Osteocyte (in vitro differentiated cells): Measurements from ENCODE around the gene POLD2. TPM values are rescaled to one million over a fixed set of nuclear protein-coding genes. Genes with fewer than 3 reads are reported as not detected.

ENCODE experiments used
- DNase-seq: peaks from one replicate; pipeline ENCODE4 v3.0.0; 2021; ENCODE audit warnings: mixed read lengths; ENCODE audit not compliant: unreplicated experiment; ENCODE audit errors: extremely low spot score
- H3K27ac Mint-ChIP-seq: one replicate; pipeline ENCODE4 v1.8.0; 2021; ENCODE audit warnings: mild to moderate bottlenecking, mixed read lengths; ENCODE audit not compliant: unreplicated experiment
- H3K27me3 Mint-ChIP-seq: one replicate; pipeline ENCODE4 v1.8.0; 2021; ENCODE audit warnings: mixed read lengths; ENCODE audit not compliant: unreplicated experiment
- H3K36me3 Mint-ChIP-seq: one replicate; pipeline ENCODE4 v1.8.0; 2021; ENCODE audit warnings: mixed read lengths; ENCODE audit not compliant: unreplicated experiment
- H3K4me1 Mint-ChIP-seq: one replicate; pipeline ENCODE4 v1.8.0; 2021; ENCODE audit warnings: mixed read lengths; ENCODE audit not compliant: unreplicated experiment
- H3K4me3 Mint-ChIP-seq: one replicate; pipeline ENCODE4 v1.8.0; 2021; ENCODE audit warnings: mild to moderate bottlenecking, moderate library complexity, mixed read lengths; ENCODE audit not compliant: unreplicated experiment
- H3K9me3 Mint-ChIP-seq: one replicate; pipeline ENCODE4 v1.8.0; 2021; ENCODE audit warnings: mixed read lengths; ENCODE audit not compliant: unreplicated experiment
- total RNA-seq: library from RNA; stranded (reverse); gene quantifications from 2 replicates; pipeline ENCODE4 v1.2.1, GENCODE V29; 2021
- TF ChIP-seq, protein P1 (sequence below): fragments of 200-600 bp; sonication (generic); IDR thresholded peaks from 2 replicates; pipeline ENCODE4 v1.5.0; 2021; ENCODE audit warnings: antibody characterized with exemption, mild to moderate bottlenecking, moderate library complexity

Gene POLD2
- total RNA-seq, 1 donor from 2014 or later, result 59.2 TPM

DNA sequence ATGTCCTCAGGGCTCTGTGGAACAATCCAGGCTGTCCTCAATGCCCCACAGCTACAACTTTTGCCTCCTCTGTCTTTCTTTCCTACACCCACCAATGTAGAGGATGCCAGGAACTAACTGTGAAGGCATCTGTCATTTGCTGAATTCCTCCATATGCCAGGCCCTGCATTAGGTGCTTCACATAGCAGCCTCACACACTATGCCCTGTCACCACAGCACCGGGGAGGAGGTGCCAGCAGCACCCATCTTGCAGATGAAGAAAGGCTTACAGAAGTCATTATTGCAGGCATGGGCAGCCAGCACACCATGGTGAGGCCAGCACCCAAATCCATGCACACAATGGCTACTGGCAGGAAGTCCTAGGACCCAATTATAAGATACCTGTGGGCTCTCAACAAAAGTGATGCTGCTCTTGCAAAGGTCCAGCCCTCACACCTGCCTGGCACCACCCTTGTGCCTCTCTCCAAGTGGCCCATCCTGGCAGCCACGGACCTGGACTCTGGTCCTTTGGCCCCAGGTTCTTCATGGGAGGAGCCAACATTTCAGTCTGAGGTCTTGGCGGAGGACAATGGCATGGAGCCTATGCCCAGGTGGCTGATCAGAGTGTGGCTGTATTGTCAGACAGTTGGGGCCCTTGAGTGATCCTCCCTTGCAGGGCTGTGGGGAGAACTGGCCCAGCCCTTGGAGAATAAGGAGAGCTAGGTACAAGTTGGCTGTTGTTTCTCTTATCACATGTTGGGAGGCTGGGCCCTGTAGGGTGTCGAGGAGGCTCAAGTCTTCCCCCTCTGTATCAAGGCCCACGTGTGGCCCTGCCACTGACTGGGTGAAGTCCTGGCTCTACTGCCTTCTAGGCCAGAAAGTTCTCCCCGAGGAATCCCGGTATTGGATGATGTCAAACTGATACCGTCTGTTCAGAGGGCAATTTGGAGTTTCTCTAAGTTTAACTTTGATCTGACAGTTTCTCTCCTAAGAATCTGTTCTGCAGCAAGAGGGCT is 32.1 kb upstream of the POLD2 start:
- Mint-ChIP-seq H3K27me3 (no peaks in the 10 kb centered on the region), H3K36me3 (no peaks in the 10 kb centered on the region), H3K4me3 (no peak overlapping the region), H3K9me3 (no peaks in the 10 kb centered on the region), H3K4me1 (peaks cover 5% of the 10 kb centered on the region), H3K27ac (no peak overlapping the region)
- no peak for DNase-seq
- TF ChIP-seq, protein P1, sequence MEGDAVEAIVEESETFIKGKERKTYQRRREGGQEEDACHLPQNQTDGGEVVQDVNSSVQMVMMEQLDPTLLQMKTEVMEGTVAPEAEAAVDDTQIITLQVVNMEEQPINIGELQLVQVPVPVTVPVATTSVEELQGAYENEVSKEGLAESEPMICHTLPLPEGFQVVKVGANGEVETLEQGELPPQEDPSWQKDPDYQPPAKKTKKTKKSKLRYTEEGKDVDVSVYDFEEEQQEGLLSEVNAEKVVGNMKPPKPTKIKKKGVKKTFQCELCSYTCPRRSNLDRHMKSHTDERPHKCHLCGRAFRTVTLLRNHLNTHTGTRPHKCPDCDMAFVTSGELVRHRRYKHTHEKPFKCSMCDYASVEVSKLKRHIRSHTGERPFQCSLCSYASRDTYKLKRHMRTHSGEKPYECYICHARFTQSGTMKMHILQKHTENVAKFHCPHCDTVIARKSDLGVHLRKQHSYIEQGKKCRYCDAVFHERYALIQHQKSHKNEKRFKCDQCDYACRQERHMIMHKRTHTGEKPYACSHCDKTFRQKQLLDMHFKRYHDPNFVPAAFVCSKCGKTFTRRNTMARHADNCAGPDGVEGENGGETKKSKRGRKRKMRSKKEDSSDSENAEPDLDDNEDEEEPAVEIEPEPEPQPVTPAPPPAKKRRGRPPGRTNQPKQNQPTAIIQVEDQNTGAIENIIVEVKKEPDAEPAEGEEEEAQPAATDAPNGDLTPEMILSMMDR, result no peak

DNA sequence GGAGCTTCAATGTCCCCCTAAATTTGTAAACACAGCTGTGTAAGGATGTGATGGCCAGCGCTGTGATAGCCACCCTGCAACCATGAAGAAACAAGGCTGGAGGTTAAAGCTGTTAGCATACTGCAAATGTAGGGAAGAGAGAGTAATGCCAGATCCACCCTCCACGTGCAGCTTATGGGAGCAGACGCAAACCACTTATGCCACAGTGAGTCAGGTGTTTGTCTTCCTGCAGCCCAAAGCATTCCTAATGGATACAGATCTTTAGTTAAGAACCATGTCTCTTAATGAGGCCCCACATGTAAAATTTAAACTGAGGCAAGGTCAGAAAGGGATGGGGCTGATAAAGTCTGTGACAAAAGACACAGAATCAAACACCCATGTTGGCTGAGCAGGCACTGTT is 31.4 kb upstream of the POLD2 start:
- Mint-ChIP-seq H3K4me3 (no peak overlapping the region), H3K27ac (no peak overlapping the region), H3K4me1 (peaks cover 5% of the 10 kb centered on the region), H3K9me3 (no peaks in the 10 kb centered on the region), H3K36me3 (no peaks in the 10 kb centered on the region), H3K27me3 (no peaks in the 10 kb centered on the region)
- no peak for DNase-seq
- TF ChIP-seq, protein P1, result no peak

DNA sequence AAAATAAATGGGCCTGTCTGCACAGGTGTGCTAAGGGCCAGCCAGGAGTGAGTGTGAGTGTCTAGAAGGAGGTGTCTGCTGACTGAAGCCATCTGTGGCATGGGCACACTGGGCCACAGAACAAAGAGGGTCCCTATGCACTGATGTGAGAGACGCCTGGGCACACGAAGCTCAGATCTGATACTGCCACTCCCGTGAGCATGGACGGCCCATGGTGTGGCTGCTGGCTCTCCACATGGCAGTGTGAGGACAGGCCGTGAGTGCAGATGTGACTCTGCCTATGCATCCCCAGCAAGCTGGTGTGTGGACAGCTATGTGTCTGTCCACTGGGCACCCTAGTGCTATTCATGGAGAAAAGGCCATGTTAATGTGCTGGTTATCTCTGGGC is 30.6 kb upstream of the POLD2 start:
- no peak for DNase-seq
- no peak overlapping the region for H3K4me3 Mint-ChIP-seq
- no peaks in the 10 kb centered on the region for H3K9me3 Mint-ChIP-seq
- peaks cover 5% of the 10 kb centered on the region for H3K4me1 Mint-ChIP-seq
- H3K27ac Mint-ChIP-seq, result no peak overlapping the region
- TF ChIP-seq, protein P1, result no peak
- no peaks in the 10 kb centered on the region for H3K27me3 Mint-ChIP-seq
- no peaks in the 10 kb centered on the region for H3K36me3 Mint-ChIP-seq

DNA sequence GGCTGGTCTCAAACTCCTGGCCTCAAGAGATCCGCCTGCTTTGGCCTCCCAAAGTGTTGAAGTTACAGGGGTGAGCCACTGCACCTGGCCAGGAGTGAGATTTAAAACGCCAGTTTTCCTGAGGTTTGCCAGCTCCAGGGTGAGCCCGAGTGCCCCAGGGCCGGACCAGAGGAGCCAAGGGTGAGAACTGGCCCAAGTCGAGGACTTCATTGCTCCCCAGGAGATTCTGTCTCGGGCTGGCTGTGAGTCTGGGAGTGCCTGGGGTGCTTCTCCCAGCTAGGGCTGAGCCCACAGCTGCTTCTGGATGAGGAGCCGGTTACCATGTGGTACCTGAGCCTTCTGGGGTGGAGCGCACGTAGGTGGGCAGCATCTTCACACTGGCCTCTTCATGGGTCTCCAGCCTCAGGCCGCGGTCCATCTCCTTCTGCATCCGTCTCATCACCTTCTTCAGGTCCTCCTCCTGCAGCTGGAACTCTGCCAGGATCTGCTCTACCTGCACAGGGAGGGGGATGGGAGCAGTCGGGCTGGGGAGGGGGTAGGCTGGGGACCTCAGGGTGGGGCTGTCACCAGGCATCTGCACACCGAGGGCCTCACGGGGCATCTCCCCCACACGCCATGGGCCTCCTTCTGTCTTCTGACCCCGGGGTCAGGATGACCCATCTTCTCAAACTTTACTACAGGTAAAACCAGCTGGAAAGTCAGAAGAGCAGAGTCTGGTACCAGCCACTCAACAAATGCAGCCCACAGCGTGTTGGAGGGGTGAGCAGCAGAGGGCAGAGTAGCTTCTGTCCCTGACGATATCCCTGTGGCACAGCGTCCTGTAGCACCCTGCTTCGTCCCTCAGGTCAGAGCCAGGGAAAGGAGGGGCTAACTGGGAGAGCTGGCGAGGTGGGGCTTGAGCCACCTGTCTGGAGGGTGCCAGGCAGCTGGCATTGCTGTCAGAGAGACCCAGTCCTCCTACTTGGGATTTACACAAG is 29.9 kb upstream of the POLD2 start:
- Mint-ChIP-seq H3K4me3 (no peak overlapping the region), H3K27ac (no peak overlapping the region), H3K27me3 (no peaks in the 10 kb centered on the region), H3K9me3 (no peaks in the 10 kb centered on the region), H3K4me1 (peaks cover 5% of the 10 kb centered on the region), H3K36me3 (no peaks in the 10 kb centered on the region)
- TF ChIP-seq, protein P1, result no peak
- no peak for DNase-seq
